GM08714 (cell line): ENCODE results near the gene HNRNPH1.

Source experiments
- H3K4me3 ChIP-seq: fragments of 200-500 bp; sonication (Bioruptor generic); 2 replicates; pipeline ENCODE4 v1.5.1; 2014; ENCODE audit warnings: mild to moderate bottlenecking, low read length, inconsistent platforms
- ZNF274 ChIP-seq: IDR thresholded peaks from 2 replicates; pipeline ENCODE4 v1.6.1; 2012; ENCODE audit warnings: mild to moderate bottlenecking, low read depth, low read length

The HNRNPH1 gene

DNA sequence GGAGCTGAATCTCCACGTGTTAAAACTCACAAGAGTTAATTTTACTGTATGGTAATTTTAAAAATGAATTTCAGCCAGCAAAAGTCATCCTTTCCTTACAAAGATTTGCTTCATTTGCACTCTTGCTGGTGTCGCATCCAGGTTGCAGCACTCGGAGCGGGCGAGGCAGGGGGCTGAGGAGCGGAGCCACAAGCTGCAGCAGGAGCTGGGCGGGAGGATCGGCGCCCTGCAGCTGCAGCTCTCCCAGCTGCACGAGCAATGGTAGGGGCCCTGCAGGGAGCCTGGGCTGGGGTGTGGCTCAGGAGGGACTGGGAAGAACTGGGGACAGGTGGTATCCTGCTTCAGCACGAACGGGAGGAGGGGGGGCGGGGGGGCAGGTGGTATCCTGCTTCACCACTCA is 27.1 kb downstream of the HNRNPH1 start:
- H3K4me3 ChIP-seq = no peak overlapping the region
- TF ChIP-seq ZNF274 = no peak

DNA sequence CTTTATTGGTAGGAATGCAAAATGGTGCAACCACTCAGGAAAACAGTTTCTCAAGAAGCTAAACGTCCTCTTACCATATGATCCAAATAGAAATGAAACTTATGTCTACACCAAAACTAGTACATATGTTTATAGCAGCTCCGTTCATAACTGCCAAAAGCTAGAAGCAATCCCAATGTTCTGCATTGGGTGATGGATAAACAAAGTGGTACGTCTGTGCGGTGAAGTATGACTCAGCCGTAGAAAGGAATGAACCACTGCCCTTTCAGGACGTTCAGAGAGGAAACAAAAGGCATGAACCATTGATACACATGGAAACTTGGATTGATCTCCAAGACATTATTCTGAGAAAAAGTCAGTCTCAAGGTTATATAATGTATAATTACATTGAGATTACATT is 27.6 kb downstream of the HNRNPH1 start:
- TF ChIP-seq ZNF274 = no peak
- H3K4me3 ChIP-seq = no peak overlapping the region

DNA sequence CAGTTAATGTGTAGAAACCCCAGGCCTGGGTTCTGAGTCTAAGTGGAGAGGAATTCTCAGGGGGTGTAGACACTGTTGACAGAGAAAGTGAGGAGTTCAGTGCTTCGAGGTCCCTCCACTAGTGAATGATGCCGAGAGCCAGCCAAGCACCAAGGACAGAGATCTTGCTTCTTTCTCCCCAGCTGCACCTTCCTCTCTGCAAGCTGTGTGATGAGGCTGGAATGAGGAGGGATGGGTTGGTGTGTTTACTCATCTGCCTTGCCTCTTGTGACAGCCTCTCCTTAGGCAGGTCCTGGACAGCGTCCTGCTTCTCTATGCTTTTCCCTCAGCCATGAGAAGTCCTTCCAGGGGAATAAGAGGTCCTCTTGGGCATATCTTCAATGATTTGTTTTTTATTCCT is 35.3 kb downstream of the HNRNPH1 start:
- no peak overlapping the region for H3K4me3 ChIP-seq
- TF ChIP-seq ZNF274 = no peak

- no peak for TF ChIP-seq ZNF274
- H3K4me3 ChIP-seq = no peak overlapping the region
Observed at GRCh38 chr5:179585941-179586401, 37.5 kb downstream of the HNRNPH1 start.

DNA sequence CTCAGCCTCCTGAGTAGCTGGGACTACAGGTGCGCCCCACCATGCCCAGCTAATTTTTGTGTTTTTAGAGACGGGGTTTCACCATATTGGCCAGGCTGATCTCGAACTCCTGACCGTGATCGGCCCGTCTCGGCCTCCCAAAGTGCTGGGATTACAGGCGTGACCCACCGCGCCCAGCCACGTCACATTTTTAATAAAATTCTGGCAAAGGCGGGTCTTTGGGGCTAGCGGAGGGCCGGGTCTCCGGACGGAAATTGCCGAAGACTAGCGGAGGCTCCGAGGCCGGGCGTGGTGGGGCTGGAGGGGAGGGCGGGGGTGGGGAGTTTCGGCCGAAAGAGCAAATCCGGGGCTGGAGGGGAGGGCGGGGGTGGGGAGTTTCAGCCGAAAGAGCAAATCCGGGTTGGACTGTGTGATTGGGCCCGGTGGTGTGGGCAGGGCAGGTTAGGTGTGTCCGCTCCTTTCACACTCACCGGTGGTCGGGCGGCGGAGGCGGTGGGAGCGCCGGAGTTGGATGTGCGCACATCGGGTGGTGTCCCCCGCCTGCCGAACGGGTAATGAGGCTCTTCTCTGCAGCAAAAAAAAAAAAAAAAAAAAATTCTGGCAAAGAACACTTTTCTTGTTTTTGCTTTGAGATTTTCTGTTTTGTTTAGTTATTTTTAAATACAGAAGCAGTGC is 46.0 kb downstream of the HNRNPH1 start:
- TF ChIP-seq ZNF274 = no peak
- H3K4me3 ChIP-seq = no peak overlapping the region

- TF ChIP-seq ZNF274 = no peak
- no peak overlapping the region for H3K4me3 ChIP-seq
Observed at GRCh38 chr5:179572386-179572785, 51.1 kb downstream of the HNRNPH1 start.

GRCh38 chr5:179568721-179569120 is 54.8 kb downstream of the HNRNPH1 start:
- TF ChIP-seq ZNF274 = no peak
- no peak overlapping the region for H3K4me3 ChIP-seq

DNA sequence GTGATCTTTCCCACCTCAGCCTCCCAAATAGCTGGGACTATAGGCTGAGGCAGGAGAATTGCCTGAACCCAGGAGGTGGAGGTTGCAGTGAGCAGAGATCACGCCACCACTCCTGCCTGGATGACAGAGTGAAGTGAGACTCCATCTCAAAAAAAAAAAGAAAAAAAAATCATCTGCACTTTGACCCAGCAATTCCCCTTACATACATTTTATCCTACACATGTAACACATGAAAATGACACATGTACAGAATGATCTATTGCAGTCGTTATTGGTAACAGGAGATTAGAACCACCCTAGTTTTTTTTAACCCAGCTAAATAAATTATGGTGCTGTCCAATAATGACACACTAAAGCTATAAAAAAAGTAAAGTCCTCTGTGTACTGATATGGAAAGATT is 58.9 kb downstream of the HNRNPH1 start:
- no peak for TF ChIP-seq ZNF274
- no peak overlapping the region for H3K4me3 ChIP-seq
